HG03045 (cell line): ENCODE data around the gene MYBBP1A.

ENCODE experiments used
- ATAC-seq: cut with Tn5 transposase; IDR thresholded peaks from one replicate; pipeline ENCODE4 v1.9.1; 2021; ENCODE audit warnings: mild to moderate bottlenecking, moderate library complexity; ENCODE audit not compliant: unreplicated experiment

MYBBP1A gene

GRCh38 chr17:4551796-4552525 is 3.2 kb downstream of the MYBBP1A start:
- no peak for ATAC-seq

GRCh38 chr17:4551141-4551540 is 4.0 kb downstream of the MYBBP1A start:
- no peak for ATAC-seq

GRCh38 chr17:4550534-4551039 is 4.6 kb downstream of the MYBBP1A start:
- ATAC-seq: no peak

- ATAC-seq: no peak
Observed at GRCh38 chr17:4549781-4550533, 5.2 kb downstream of the MYBBP1A start.

GRCh38 chr17:4548721-4549531 is 6.3 kb downstream of the MYBBP1A start:
- no peak for ATAC-seq

- no peak for ATAC-seq
Observed at GRCh38 chr17:4548061-4548461, 7.1 kb downstream of the MYBBP1A start.

GRCh38 chr17:4547118-4547906 is 7.9 kb downstream of the MYBBP1A start:
- no peak for ATAC-seq

GRCh38 chr17:4545217-4545951 is 9.8 kb downstream of the MYBBP1A start:
- no peak for ATAC-seq

GRCh38 chr17:4544951-4545216 is 10.3 kb downstream of the MYBBP1A start:
- ATAC-seq: no peak

GRCh38 chr17:4544135-4544950 is 10.8 kb downstream of the MYBBP1A start:
- ATAC-seq: no peak

GRCh38 chr17:4543557-4544026 is 11.6 kb downstream of the MYBBP1A start:
- ATAC-seq: no peak

GRCh38 chr17:4542726-4543191 is 12.4 kb downstream of the MYBBP1A start:
- no peak for ATAC-seq

- no peak for ATAC-seq
Observed at GRCh38 chr17:4542003-4542725, 13.0 kb downstream of the MYBBP1A start.

GRCh38 chr17:4541328-4542002 is 13.7 kb downstream of the MYBBP1A start:
- ATAC-seq: no peak

- no peak for ATAC-seq
Observed at GRCh38 chr17:4540687-4541327, 14.4 kb downstream of the MYBBP1A start.

GRCh38 chr17:4540224-4540651 is 14.9 kb downstream of the MYBBP1A start:
- ATAC-seq: no peak

GRCh38 chr17:4539576-4540223 is 15.5 kb downstream of the MYBBP1A start:
- ATAC-seq: no peak
